ENCODE measurements around the gene MAP1LC3B2.

MAP1LC3B2 gene

GRCh38 chr12:116549993-116550392, 9.2 kb upstream of the MAP1LC3B2 start:
- TF ChIP-seq, protein P1, sequence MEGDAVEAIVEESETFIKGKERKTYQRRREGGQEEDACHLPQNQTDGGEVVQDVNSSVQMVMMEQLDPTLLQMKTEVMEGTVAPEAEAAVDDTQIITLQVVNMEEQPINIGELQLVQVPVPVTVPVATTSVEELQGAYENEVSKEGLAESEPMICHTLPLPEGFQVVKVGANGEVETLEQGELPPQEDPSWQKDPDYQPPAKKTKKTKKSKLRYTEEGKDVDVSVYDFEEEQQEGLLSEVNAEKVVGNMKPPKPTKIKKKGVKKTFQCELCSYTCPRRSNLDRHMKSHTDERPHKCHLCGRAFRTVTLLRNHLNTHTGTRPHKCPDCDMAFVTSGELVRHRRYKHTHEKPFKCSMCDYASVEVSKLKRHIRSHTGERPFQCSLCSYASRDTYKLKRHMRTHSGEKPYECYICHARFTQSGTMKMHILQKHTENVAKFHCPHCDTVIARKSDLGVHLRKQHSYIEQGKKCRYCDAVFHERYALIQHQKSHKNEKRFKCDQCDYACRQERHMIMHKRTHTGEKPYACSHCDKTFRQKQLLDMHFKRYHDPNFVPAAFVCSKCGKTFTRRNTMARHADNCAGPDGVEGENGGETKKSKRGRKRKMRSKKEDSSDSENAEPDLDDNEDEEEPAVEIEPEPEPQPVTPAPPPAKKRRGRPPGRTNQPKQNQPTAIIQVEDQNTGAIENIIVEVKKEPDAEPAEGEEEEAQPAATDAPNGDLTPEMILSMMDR (IDR thresholded peaks at IDR 0.05; ENCODE audit: extremely low read depth, missing control alignments) = no peak
- no peak for DNase-seq (ENCODE audit: low spot score)

- DNase-seq (ENCODE audit: low spot score) = no peak
- TF ChIP-seq, protein P1 (IDR thresholded peaks at IDR 0.05; ENCODE audit: extremely low read depth, missing control alignments) = no peak
These were observed 8.0 kb upstream of the MAP1LC3B2 start for GRCh38 chr12:116551151-116551550.

DNA sequence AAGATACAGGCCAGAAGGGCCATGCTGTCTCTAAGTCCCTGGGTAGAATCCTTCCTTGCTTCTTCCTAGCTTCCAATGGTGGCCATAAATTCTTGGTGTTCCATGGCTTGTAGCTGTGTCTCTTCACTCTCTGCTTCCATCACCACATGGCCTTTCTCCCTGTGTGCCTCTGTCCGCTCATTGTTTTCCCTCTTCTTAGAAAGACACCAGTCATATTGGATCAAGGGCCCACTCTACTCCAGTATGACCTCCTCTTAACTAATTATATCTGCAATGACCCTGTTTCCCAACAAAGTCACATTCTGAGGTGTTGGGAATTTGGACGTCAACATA, 7.6 kb upstream of the MAP1LC3B2 start:
- TF ChIP-seq, protein P1 (IDR thresholded peaks at IDR 0.05; ENCODE audit: extremely low read depth, missing control alignments) = no peak
- DNase-seq (ENCODE audit: low spot score) = no peak

DNA sequence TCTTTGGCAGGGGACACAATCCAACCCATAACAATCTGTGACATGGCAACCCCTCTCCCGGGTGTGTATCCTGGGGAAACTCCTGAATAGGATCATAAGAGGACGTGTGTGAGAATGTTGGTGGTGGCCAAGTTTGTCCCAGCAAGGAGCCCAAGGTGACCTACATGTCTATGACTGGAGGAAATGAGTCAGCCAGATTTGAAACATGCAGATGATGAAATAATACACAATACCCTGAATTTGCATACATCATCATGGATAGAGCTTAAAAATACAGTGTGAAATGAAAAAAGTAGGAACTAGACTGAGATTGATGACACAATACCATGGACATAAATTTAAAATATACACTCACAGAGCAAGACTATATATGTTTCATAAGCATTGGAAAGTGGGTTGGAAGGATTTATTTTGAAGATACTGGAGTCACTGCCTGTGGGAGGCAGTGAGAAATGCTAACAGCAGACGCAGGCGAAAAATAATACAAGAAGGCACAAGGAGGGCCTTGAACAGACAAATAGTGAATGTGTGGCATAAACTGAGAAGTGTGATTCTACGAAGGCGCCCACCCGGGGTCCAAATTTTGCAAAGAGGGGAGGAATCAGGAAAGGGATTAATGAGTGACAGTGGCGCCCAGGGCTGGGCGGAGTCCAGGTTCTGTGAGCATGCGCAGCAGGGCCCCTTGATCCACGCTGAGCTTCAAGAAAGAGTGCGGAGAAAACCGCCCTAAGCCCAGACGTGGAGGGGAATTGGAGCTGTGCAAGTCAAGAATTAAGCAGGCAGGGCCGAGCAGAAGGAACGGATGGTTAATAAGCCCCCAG, 7.0 kb upstream of the MAP1LC3B2 start:
- TF ChIP-seq, protein P1 (IDR thresholded peaks at IDR 0.05; ENCODE audit: extremely low read depth, missing control alignments) = no peak
- no peak for DNase-seq (ENCODE audit: low spot score)

DNA sequence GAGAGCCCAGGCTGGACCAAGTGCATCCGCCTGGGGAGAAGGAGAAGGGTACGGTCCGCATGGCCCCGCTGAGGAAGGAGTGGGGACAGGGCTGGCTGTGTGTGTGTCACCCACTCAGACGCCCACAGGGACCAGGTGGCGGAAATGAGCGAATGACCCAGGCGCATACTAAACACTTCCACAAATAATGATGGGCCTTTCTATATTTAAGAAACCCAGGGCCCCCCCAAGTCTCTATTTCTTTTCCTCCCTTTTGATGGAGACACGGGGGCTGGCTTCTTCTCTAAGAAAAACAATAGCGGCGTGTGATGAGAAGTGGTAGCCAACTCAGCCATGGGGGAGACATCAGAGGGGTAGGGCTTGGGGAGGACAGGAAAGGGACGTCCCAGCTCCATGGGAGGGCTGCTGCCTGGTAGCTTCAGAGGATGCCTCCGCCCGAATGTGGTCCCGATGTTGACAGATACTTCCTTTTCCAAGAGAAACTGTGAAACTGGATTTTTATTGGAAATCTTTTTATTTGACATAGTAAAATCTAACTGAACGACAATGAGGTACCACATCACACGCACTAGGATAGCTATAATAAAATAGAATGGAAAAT, 6.3 kb upstream of the MAP1LC3B2 start:
- TF ChIP-seq, protein P1 (IDR thresholded peaks at IDR 0.05; ENCODE audit: extremely low read depth, missing control alignments) = no peak
- no peak for DNase-seq (ENCODE audit: low spot score)

- TF ChIP-seq, protein P1 (IDR thresholded peaks at IDR 0.05; ENCODE audit: extremely low read depth, missing control alignments) = no peak
These were observed 2.7 kb upstream of the MAP1LC3B2 start for GRCh38 chr12:116556356-116556952.

More at GRCh38 chr12:116556356-116556952, 2.7 kb upstream of the MAP1LC3B2 start:
- no peak for DNase-seq (ENCODE audit: low spot score)
